LNCaP clone FGC (cell line): Measurements from ENCODE around the gene SORBS2.

Experiments used
- DNase-seq: peaks from one replicate; pipeline ENCODE4 v3.0.0-alpha.2; 2011; ENCODE audit warnings: low read depth
- H3K4me3 ChIP-seq: 2 replicates; pipeline ENCODE4 v1.5.1; 2011; ENCODE audit warnings: mild to moderate bottlenecking, low read depth, low read length, control low read depth
- CTCF ChIP-seq: IDR thresholded peaks from 2 replicates; pipeline ENCODE4 v1.5.1; 2012; ENCODE audit warnings: mild to moderate bottlenecking; ENCODE audit not compliant: control insufficient read depth, insufficient read depth; ENCODE audit errors: extremely low read depth

The SORBS2 gene

GRCh38 chr4:185540040-185540439 lies 272.0 kb downstream of the SORBS2 start:
- DNase-seq, result no peak
- no peak for TF ChIP-seq CTCF
- no peak overlapping the region for H3K4me3 ChIP-seq

- no peak for DNase-seq
- H3K4me3 ChIP-seq, result no peak overlapping the region
- no peak for TF ChIP-seq CTCF
Observed at GRCh38 chr4:185538806-185539205, 273.2 kb downstream of the SORBS2 start.

- DNase-seq, result no peak
- no peak for TF ChIP-seq CTCF
- no peak overlapping the region for H3K4me3 ChIP-seq
Observed at GRCh38 chr4:185536411-185536709, 275.6 kb downstream of the SORBS2 start.

GRCh38 chr4:185535612-185536410 lies 276.2 kb downstream of the SORBS2 start:
- no peak for DNase-seq
- no peak for TF ChIP-seq CTCF
- peak overlapping the region; percentile 54 for H3K4me3 ChIP-seq
